ENCODE results near the gene TP63.
"Not testable (repeated sequence)": the region's sequence is repeated elsewhere in the genome, so short reads cannot be mapped to it uniquely, and the experiment has no call there.

TP63 gene

DNA sequence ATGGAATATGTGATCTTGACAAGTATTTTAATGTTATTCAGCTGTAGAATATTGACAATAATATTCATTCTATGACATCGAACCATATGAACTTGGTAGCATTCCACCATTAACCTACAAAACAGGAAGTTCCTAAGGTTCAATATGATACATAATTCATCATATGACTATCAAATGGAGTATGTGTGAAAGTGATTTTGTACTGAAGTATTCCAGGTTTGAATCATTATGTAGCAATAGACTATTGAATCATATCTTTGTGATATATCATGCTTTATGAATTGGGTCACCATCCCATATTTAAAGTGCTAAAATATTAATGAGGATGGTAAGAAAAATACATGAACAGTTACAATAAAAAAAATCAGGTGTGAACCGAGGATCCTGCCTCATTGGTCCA is 95.1 kb downstream of the TP63 start:
- no peak for DNase-seq (ENCODE audit: low spot score)

- DNase-seq (ENCODE audit: low spot score) = no peak
These were observed 96.0 kb downstream of the TP63 start for GRCh38 chr3:189727158-189727557.

DNA sequence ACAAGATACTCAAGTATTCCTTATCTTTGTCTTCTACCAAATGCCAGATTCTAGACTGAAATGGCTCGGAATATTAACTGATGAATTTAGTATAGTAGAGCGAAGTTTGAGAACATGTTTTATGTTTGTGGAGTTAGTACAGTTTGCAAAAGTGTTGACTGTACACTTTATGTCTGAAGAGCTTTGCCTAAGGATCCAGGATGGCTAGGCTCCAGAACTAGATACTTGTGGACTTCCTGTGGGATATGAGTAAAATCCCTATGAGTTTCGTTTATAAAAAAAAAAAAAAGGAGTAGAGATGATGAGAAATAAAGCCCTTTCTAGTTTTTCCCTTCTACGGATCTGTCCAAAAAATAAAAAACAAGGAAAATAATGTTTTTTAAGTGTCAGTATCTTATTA is 96.7 kb downstream of the TP63 start:
- no peak for DNase-seq (ENCODE audit: low spot score)

- no peak for DNase-seq (ENCODE audit: low spot score)
These were observed 97.7 kb downstream of the TP63 start for GRCh38 chr3:189728915-189729314.

DNA sequence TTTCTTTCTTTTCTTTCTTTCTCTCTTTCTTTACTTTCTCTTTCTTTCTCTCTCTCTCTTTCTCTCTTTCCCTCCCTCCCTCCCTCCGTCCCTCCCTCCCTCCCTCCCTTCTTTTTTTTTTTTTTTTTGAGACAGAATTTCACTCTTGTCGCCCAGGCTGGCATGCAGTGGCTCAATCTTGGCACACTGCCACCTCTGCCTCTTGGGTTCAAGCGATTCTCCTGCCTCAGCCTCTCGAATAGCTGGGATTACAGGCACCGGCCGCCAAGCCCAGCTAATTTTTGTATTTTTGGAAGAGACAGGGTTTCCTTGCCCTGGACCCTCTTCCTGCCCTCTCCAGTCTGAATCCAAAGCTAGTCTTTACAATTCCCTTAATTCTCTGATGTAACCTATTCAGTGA is 102.9 kb downstream of the TP63 start:
- DNase-seq (ENCODE audit: low spot score) = no peak

- DNase-seq (ENCODE audit: low spot score) = no peak
These were observed 104.7 kb downstream of the TP63 start for GRCh38 chr3:189735913-189736312.

DNA sequence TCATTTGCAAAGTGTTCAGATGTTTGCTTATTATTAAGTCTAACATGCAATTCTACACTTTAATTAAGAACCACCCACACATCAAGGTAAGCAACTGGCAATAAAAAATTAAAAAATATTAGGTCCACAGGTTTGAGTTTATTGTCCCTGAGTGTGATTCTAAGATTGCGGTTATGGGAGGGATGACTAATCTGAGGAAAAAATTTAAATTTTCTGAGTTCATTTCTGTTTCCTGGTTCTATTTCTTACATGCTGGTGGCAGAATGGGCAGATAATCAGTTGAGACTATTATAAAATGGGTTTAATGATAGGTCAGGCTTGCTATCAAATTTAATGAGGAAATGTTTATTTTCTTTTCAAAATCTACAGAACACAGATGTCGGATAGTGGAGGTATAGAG is 105.9 kb downstream of the TP63 start:
- DNase-seq (ENCODE audit: low spot score) = no peak

GRCh38 chr3:189737619-189738018 is 106.4 kb downstream of the TP63 start:
- DNase-seq (ENCODE audit: low spot score) = no peak

GRCh38 chr3:189739378-189739777 is 108.2 kb downstream of the TP63 start:
- no peak for DNase-seq (ENCODE audit: low spot score)

GRCh38 chr3:189740156-189740555 is 109.0 kb downstream of the TP63 start:
- DNase-seq (ENCODE audit: low spot score) = no peak

GRCh38 chr3:189744235-189744634 is 113.0 kb downstream of the TP63 start:
- no peak for DNase-seq (ENCODE audit: low spot score)

DNA sequence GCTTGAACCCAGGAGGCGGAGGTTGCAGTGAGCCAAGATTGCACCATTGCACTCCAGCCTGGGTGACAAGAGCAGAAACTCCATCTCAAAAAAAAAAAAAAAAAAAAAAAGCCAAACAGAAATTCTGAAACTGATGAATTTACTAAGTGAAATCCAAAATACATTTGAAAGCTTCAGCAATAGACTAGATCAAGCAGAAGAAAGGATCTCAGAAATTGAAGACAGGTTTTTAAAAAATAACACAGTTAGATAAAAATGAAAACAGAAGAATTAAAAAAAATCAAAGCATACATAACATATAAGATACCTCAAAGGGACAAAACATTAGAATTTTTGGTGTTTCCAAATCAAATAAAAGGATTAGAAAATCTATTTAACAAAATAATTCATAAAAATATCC is 114.4 kb downstream of the TP63 start:
- DNase-seq (ENCODE audit: low spot score) = no peak

DNA sequence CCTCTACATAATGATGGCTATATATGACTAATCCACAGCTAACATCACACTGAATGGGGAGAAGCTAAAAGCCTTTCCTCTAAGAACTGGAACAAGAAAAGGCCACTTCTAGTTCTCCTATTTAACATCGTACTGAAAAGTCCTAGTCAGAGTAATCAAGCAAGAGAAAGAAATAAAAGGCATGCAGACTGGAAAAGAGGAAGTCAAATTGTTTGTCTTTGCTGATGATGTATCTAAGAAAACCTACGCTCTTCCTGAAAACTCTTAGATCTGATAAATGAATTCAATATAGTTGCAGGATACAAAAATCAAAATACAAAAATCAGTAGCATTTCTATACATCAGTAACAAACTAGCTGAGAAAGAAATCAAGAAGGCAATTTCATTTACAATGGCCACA is 116.9 kb downstream of the TP63 start:
- DNase-seq (ENCODE audit: low spot score) = no peak

DNA sequence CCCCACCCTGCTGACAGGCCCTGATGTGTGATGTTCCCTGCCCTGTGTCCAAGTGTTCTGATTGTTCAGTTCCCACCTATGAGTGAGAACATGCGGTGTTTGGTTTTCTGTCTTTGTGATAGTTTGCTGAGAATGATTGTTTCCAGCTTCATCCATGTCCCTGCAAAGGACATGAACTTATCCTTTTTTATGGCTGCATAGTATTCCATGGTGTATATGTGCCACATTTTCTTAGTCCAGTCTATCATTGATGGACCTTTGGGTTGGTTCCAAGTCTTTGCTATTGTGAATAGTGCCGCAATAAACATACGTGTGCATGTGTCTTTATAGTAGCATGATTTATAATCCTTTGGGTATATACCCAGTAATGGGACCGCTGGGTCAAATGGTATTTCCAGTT is 119.8 kb downstream of the TP63 start:
- DNase-seq (ENCODE audit: low spot score) = not testable (repeated sequence)

GRCh38 chr3:189754356-189754755 is 123.2 kb downstream of the TP63 start:
- no peak for DNase-seq (ENCODE audit: low spot score)

DNA sequence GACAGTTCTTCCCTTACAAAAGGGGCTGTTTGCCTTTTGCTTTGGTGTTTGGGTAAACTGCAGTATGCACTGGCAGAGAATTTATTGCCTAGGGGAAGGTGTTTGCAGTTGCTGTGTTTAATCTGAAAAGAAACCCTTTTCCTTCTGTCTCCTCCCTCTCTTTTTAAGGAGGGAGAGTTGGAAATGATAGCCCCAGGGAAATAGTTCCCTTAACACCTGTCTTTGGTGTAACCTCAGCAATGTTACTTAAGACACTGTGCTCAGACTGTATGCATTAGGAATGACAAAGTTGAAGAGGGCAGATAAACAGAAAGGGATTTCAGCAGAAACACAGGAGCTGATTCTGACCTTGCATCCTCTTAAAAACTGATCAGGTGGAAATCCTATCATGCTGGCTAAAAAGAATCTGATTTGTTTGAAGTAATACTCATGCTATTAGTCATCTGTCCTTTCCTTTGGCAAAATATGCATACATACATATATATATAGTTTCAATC is 125.4 kb downstream of the TP63 start:
- DNase-seq (ENCODE audit: low spot score) = no peak

GRCh38 chr3:189758186-189758585 is 127.0 kb downstream of the TP63 start:
- no peak for DNase-seq (ENCODE audit: low spot score)

DNA sequence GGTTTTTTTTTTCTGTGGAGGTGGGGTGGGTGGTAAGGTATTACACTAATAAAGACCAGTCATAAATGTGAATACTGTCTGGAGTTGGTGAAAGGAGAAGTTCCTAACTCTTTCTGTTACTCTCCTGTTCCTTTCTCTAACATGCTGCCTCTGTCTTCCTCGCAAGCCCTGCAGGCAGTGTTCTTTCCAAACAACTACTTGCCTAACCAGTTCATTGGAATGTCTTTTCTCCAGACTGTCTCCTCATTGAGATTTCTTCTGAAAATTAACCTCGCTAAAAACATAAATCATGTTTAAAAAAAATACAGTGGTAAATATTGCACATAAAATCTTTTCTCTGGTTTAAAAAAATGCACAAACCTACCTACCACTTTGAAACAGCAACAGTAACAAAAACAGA is 135.2 kb downstream of the TP63 start:
- no peak for DNase-seq (ENCODE audit: low spot score)

- no peak for DNase-seq (ENCODE audit: low spot score)
These were observed 140.8 kb downstream of the TP63 start for GRCh38 chr3:189771842-189772450.

GRCh38 chr3:189772584-189772983 is 141.4 kb downstream of the TP63 start:
- no peak for DNase-seq (ENCODE audit: low spot score)

GRCh38 chr3:189773056-189773455 is 141.9 kb downstream of the TP63 start:
- no peak for DNase-seq (ENCODE audit: low spot score)

GRCh38 chr3:189776149-189776824 is 145.1 kb downstream of the TP63 start:
- no peak for DNase-seq (ENCODE audit: low spot score)

- no peak for DNase-seq (ENCODE audit: low spot score)
These were observed 147.3 kb downstream of the TP63 start for GRCh38 chr3:189778340-189778950.

DNA sequence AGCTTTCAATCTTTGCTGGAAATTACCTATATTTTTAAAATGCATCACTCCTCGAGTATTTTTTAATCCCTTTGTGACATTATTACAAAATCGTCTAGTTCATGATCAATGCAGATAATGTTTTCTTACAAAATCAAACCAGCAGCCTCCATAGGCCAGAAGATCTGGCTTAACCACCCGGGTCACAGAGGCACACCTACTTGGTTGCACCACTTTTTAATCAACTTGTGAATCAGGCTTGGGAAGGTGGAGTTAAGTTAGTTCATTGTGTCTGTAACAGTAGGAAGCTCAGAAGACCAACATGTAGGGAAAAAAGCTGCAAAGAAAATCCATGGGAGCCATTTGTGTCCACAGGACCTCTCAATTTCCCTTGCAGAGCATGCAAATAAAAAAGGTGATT is 148.0 kb downstream of the TP63 start:
- no peak for DNase-seq (ENCODE audit: low spot score)

Data from SW480 (cell line).